ENCODE measurements around the gene ZFYVE16.
"Not testable (repeated sequence)": the region's sequence is repeated elsewhere in the genome, so short reads cannot be mapped to it uniquely, and the experiment has no call there.

The ZFYVE16 gene

GRCh38 chr5:80487829-80488721 is 80.2 kb downstream of the ZFYVE16 start, which contains the start of gene FAM151B:
Gene FAM151B, plus strand, starts transcription at chr5:80488100. Its CDS starts 24 bp downstream, at chr5:80488124.
- DNase-seq (ENCODE audit: low read depth in 2 of 2) = peak; percentile 50 to 71

GRCh38 chr5:80491296-80491695 is 83.4 kb downstream of the ZFYVE16 start:
- DNase-seq (ENCODE audit: low read depth in 2 of 2) = no peak

- DNase-seq (ENCODE audit: low read depth in 2 of 2) = no peak
Measured at GRCh38 chr5:80492741-80493140, 84.9 kb downstream of the ZFYVE16 start.

GRCh38 chr5:80493443-80493842 is 85.6 kb downstream of the ZFYVE16 start:
- not testable (repeated sequence) for DNase-seq (ENCODE audit: low read depth in 2 of 2)

GRCh38 chr5:80495891-80496290 is 88.0 kb downstream of the ZFYVE16 start:
- DNase-seq (ENCODE audit: low read depth in 2 of 2) = no peak

GRCh38 chr5:80502800-80503199 is 94.9 kb downstream of the ZFYVE16 start:
- no peak for DNase-seq (ENCODE audit: low read depth in 2 of 2)

- no peak for DNase-seq (ENCODE audit: low read depth in 2 of 2)
Measured at GRCh38 chr5:80503641-80504040, 95.8 kb downstream of the ZFYVE16 start.

- DNase-seq (ENCODE audit: low read depth in 2 of 2) = no peak
Measured at GRCh38 chr5:80504833-80505232, 97.0 kb downstream of the ZFYVE16 start.

- no peak for DNase-seq (ENCODE audit: low read depth in 2 of 2)
Measured at GRCh38 chr5:80507663-80508062, 99.8 kb downstream of the ZFYVE16 start.

- DNase-seq (ENCODE audit: low read depth in 2 of 2) = no peak
Measured at GRCh38 chr5:80508844-80509243, 101.0 kb downstream of the ZFYVE16 start.

GRCh38 chr5:80509362-80509761 is 101.5 kb downstream of the ZFYVE16 start:
- DNase-seq (ENCODE audit: low read depth in 2 of 2) = no peak

GRCh38 chr5:80516826-80517225 is 109.0 kb downstream of the ZFYVE16 start:
- DNase-seq (ENCODE audit: low read depth in 2 of 2) = no peak

Measured in stimulated activated CD4-positive, alpha-beta T cell treated with anti-CD3 and anti-CD28 coated beads, Interleukin-1b, Interleukin-23, amount 100 ng/mL, for 4 hours (primary cell).